HCT116 (cell line): ENCODE results near the gene ENO2. TPM values are rescaled to one million over a fixed set of nuclear protein-coding genes. Genes with fewer than 3 reads are reported as not detected.

Experiments
- ATAC-seq: fragments of 200-7000 bp; cut with Tn5 transposase; 2 replicates; pipeline ENCODE4 v1.9.1; 2020; ENCODE audit warnings: mild to moderate bottlenecking, moderate library complexity
- BruUV-seq: library from RNA; stranded (reverse); fragments of 400-500 nt; replicated peaks from 2 replicates; lab custom pipeline; 2021; lab: Mats Ljungman, UMichigan
- CTCF ChIA-PET: fragments of 300-600 bp; sonication (Branson Sonifier 250); formaldehyde crosslinking; loops from one replicate; lab custom pipeline; 2021; ENCODE audit warnings: antibody characterized with exemption; lab: Charles Lee
- POLR2A ChIA-PET: fragments of 300-600, 350-600 bp; sonication (Branson Sonifier 250); formaldehyde crosslinking; loops from one replicate; lab custom pipeline; 2021; ENCODE audit warnings: antibody characterized with exemption; lab: Charles Lee
- RAD21 ChIA-PET, 2 experiments: fragments of 300-600 bp; sonication (Branson Sonifier 250); formaldehyde crosslinking; loops; one replicate each; lab custom pipeline; 2023; ENCODE audit warnings: low total read pairs in 2 of 2; ENCODE audit not compliant: uncharacterized antibody in 2 of 2, unreplicated experiment in 2 of 2, low non-redundant PET in 1 of 2; lab: Charles Lee
- DNase-seq: peaks from one replicate; pipeline ENCODE4 v3.0.0-alpha.2; 2010; ENCODE audit warnings: low read depth, low spot score
- H2AFZ ChIP-seq: fragments of 200-600 bp; shearing (Covaris generic), sonication (generic); 2 replicates; pipeline ENCODE4 v1.6.1; 2017; ENCODE audit warnings: low read depth, mixed run types, mixed read lengths, antibody characterized with exemption, low read length; ENCODE audit not compliant: poor library complexity, severe bottlenecking
- H3K27ac ChIP-seq: 2 replicates; pipeline ENCODE4 v1.5.1; 2012; ENCODE audit warnings: low read depth, low read length
- H3K27me3 ChIP-seq: fragments of 200-600 bp; sonication (generic); 2 replicates; pipeline ENCODE4 v1.6.1; 2016; ENCODE audit warnings: mixed run types, low read length, mixed read lengths; ENCODE audit not compliant: insufficient read depth
- H3K36me3 ChIP-seq, 2 experiments: fragments of 200-500 bp in 1 of 2; fragments of 200-600 bp in 1 of 2; sonication (Bioruptor generic) in 1 of 2; sonication (generic) in 1 of 2; 2 replicates each; pipeline versions ENCODE4 v1.5.1 to v1.6.1; 2014 to 2016; ENCODE audit warnings: low read length in 2 of 2, inconsistent platforms in 1 of 2, mixed read lengths in 1 of 2, mixed run types in 1 of 2; ENCODE audit not compliant: insufficient read depth in 2 of 2, control insufficient read depth in 1 of 2
- H3K4me1 ChIP-seq, 2 experiments: fragments of 200-600 bp in 1 of 2; sonication (generic) in 1 of 2; 2 replicates each; pipeline versions ENCODE4 v1.5.1 to v1.6.1; 2012 to 2017; ENCODE audit warnings: low read length in 2 of 2, inconsistent platforms in 1 of 2, mild to moderate bottlenecking in 1 of 2, mixed read lengths in 1 of 2, mixed run types in 1 of 2, moderate library complexity in 1 of 2; ENCODE audit not compliant: insufficient read depth in 2 of 2, control insufficient read depth in 1 of 2
- H3K4me2 ChIP-seq: fragments of 200-600 bp; sonication (generic); 2 replicates; pipeline ENCODE4 v1.6.1; 2017; ENCODE audit warnings: mixed run types, low read length, mixed read lengths
- H3K4me3 ChIP-seq, 2 experiments: fragments of 200-600 bp in 1 of 2; sonication (generic) in 1 of 2; replicated peaks in 1 of 2; 2 replicates each; pipeline ENCODE4 v1.5.1; 2011 to 2016; ENCODE audit warnings: low read length in 2 of 2, control low read depth in 1 of 2, low read depth in 1 of 2, mild to moderate bottlenecking in 1 of 2, mixed read lengths in 1 of 2, mixed run types in 1 of 2
- H3K79me2 ChIP-seq: fragments of 200-600 bp; sonication (generic); 2 replicates; pipeline ENCODE4 v1.6.1; 2017; ENCODE audit warnings: mild to moderate bottlenecking, mixed run types, low read length, moderate library complexity, mixed read lengths; ENCODE audit not compliant: insufficient read depth
- H3K9ac ChIP-seq: fragments of 200-600 bp; sonication (generic); 2 replicates; pipeline ENCODE4 v1.6.1; 2016; ENCODE audit warnings: low read length, mixed read lengths
- H3K9me2 ChIP-seq: fragments of 200-600 bp; sonication (generic), shearing (Covaris generic); 2 replicates; pipeline ENCODE4 v1.6.1; 2017; ENCODE audit warnings: mixed run types, mild to moderate bottlenecking, moderate library complexity; ENCODE audit not compliant: insufficient read depth
- H3K9me3 ChIP-seq, 2 experiments: fragments of 200-500 bp in 1 of 2; fragments of 200-600 bp in 1 of 2; sonication (Bioruptor generic) in 1 of 2; sonication (generic) in 1 of 2; 2 replicates each; pipeline ENCODE4 v1.6.1; 2014 to 2017; ENCODE audit warnings: low read length in 2 of 2, mixed read lengths in 2 of 2, inconsistent platforms in 1 of 2, low read depth in 1 of 2, mild to moderate bottlenecking in 1 of 2, mixed run types in 1 of 2, moderate library complexity in 1 of 2; ENCODE audit not compliant: control insufficient read depth in 1 of 2, insufficient read depth in 1 of 2
- H4K20me1 ChIP-seq: fragments of 200-600 bp; sonication (generic), shearing (Covaris generic); 2 replicates; pipeline ENCODE4 v1.6.1; 2017; ENCODE audit warnings: mixed run types, mild to moderate bottlenecking, moderate library complexity; ENCODE audit not compliant: insufficient read depth
- CEBPB ChIP-seq: IDR thresholded peaks from 2 replicates; pipeline ENCODE4 v1.6.1; 2012; ENCODE audit warnings: low read depth
- FOSL1 ChIP-seq: IDR thresholded peaks from 2 replicates; pipeline ENCODE4 v1.6.1; 2012; ENCODE audit warnings: low read depth
- POLR2A ChIP-seq: IDR thresholded peaks from 2 replicates; pipeline ENCODE4 v1.7.0; 2011; ENCODE audit warnings: borderline replicate concordance; ENCODE audit not compliant: insufficient read depth, insufficient read length; ENCODE audit errors: extremely low read depth
- POLR2AphosphoS5 ChIP-seq: IDR thresholded peaks from 2 replicates; pipeline ENCODE4 v1.6.1; 2011; ENCODE audit warnings: mild to moderate bottlenecking, low read depth, low read length, moderate library complexity
- SP1 ChIP-seq: IDR thresholded peaks from 2 replicates; pipeline ENCODE4 v1.6.1; 2012; ENCODE audit warnings: low read depth
- SRF ChIP-seq: IDR thresholded peaks from 2 replicates; pipeline ENCODE4 v1.6.1; 2012; ENCODE audit warnings: low read depth
- ZFX ChIP-seq: fragments of 450-650 bp; IDR thresholded peaks from 2 replicates; pipeline ENCODE4 v1.6.1; 2017
- intact Hi-C: fragments of 100-400 bp; cut with micrococcal nuclease; formaldehyde crosslinking; loops from 2 replicates; pipeline ENCODE4 v1.10.0; 2022
- total RNA-seq: library from RNA; stranded (reverse); gene quantifications from one replicate; pipeline ENCODE4 v1.2.1, GENCODE V29; 2021; ENCODE audit not compliant: unreplicated experiment

Gene ENO2
- total RNA-seq, 1 experiment from 2014 or later: 117 TPM

GRCh38 chr12:6966351-6966750 lies 52.0 kb downstream of the ENO2 start:
- ATAC-seq: no peak
- H3K27me3 ChIP-seq: no peaks in the 10 kb centered on the region
- H3K4me3 ChIP-seq: no peak overlapping the region
- peaks cover 21 to 39% of the 10 kb centered on the region in 2 experiments; a peak in 2 of 4 replicates for H3K36me3 ChIP-seq
- no peak overlapping the region for H2AFZ ChIP-seq
- BruUV-seq: no TSS peak
- ChIA-PET CTCF (no interaction called here), POLR2A (interaction anchor here (9.9 kb wide), 1 partner anchor 19 kb away, joined by 269 read pairs; the partner anchor contains the start of genes C12orf57 and RNU7-1), RAD21 (no interaction called here)
- H3K4me1 ChIP-seq: peaks cover 27 to 67% of the 10 kb centered on the region in 2 experiments
- no peaks in the 10 kb centered on the region for H3K9me2 ChIP-seq
- peaks cover 81% of the 10 kb centered on the region for H3K79me2 ChIP-seq
- H3K9me3 ChIP-seq: no peaks in the 10 kb centered on the region
- peaks cover 8% of the 10 kb centered on the region; the same call in 1 of the 2 replicates for H4K20me1 ChIP-seq
- TF ChIP-seq SRF (no peak), POLR2AphosphoS5 (peak; percentile 54; the same call in 1 of the 2 replicates), ZFX (no peak), FOSL1 (no peak), SP1 (no peak)
- H3K4me2 ChIP-seq: peak overlapping the region; percentile 87; the same call in 1 of the 2 replicates
- DNase-seq: no peak
- intact Hi-C loops: no loop called here
- H3K9ac ChIP-seq: peak overlapping the region; percentile 100
- H3K27ac ChIP-seq: peak overlapping the region; percentile 97

- peaks cover 95% of the 10 kb centered on the region for H3K79me2 ChIP-seq
Observed at GRCh38 chr12:6967651-6968100, 53.3 kb downstream of the ENO2 start.

More at GRCh38 chr12:6967651-6968100, 53.3 kb downstream of the ENO2 start:
- no peaks in the 10 kb centered on the region for H3K9me3 ChIP-seq
- ChIA-PET RAD21 (no interaction called here), CTCF (no interaction called here)
- peak overlapping the region; percentile 7; the same call in 1 of the 2 replicates for H3K4me2 ChIP-seq
- H4K20me1 ChIP-seq: peaks cover 8% of the 10 kb centered on the region; the same call in 1 of the 2 replicates
- H3K27ac ChIP-seq: peak overlapping the region; percentile 61
- TF ChIP-seq POLR2AphosphoS5 (no peak), CEBPB (no peak), POLR2A (peak; percentile 2)
- TF ChIP-seq, all 23 proteins: peak for 1
- no TSS peak for BruUV-seq
- POLR2A ChIA-PET: interaction anchor here (0.6 to 2.8 kb wide), 2 partner anchors 21 to 31 kb away, joined by 3 to 13 read pairs; no protein-coding TSS in a partner anchor
- Histone ChIP-seq H3K36me3 (peaks cover 21 to 44% of the 10 kb centered on the region in 2 experiments; a peak in 2 of 4 replicates), H3K9ac (peak overlapping the region; percentile 93), H3K4me1 (peaks cover 31 to 65% of the 10 kb centered on the region in 2 experiments), H3K9me2 (no peaks in the 10 kb centered on the region), H2AFZ (no peak overlapping the region), H3K27me3 (no peaks in the 10 kb centered on the region), H3K4me3 (no peak overlapping the region)
- ATAC-seq (no peak), DNase-seq (no peak)
- intact Hi-C loops: no loop called here
